ENCODE measurements around the gene SLC22A23.

The SLC22A23 gene

GRCh38 chr6:3406891-3407809 is 49.7 kb downstream of the SLC22A23 start:
- in situ Hi-C loops (cut with MboI; ENCODE audit: low sequenced_read_pairs), result no loop called here

- in situ Hi-C loops (cut with MboI; ENCODE audit: low sequenced_read_pairs), result no loop called here
Measured at GRCh38 chr6:3406362-3406821, 50.5 kb downstream of the SLC22A23 start.

- in situ Hi-C loops (cut with MboI; ENCODE audit: low sequenced_read_pairs), result no loop called here
Measured at GRCh38 chr6:3405679-3406078, 51.2 kb downstream of the SLC22A23 start.

- in situ Hi-C loops (cut with MboI; ENCODE audit: low sequenced_read_pairs), result no loop called here
Measured at GRCh38 chr6:3405182-3405518, 51.7 kb downstream of the SLC22A23 start.

DNA sequence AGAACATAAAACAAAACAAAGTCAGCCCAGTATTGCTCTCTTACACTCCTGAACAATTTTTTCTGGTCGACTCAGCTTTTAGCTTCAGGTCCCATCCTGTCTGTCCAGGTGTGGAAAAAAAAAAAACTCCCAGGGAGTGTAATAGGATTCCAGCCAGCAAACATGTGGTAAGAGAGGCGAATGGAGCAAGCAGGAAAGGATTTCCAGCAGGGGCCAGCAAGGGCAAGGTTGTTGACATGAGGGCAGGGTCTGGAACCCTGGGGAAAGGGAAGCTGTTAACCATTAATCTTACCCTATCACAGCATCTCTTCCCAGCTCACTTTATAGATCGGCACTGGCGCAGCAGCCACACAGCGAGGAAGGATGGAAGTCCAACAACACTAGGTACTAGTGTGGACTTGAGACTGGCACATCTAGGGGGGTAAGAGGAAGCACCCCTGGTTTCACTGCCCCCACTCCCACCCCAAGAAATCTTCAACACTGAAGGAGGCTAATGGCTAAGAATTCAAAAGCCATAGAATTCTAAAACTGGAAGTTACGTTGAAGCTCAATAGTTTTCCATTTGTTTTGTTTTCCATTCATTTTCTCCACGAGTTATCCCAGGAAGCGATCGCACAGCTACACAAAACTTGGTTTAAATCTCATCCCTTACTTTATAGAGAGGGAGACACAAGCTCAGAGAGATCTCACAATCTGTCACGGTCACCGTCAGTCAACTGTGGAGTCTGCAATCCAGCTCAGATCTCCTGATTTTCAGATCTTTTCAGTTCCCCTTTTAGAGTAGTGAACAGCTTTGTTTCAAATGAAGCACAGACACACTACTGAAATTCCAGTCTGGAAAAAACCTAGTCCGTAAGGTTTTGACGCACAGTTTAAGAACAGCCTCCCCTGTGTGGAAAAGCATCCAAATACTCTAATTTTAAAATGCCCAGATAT is 53.3 kb downstream of the SLC22A23 start:
- in situ Hi-C loops (cut with MboI; ENCODE audit: low sequenced_read_pairs), result no loop called here

- in situ Hi-C loops (cut with MboI; ENCODE audit: low sequenced_read_pairs), result no loop called here
Measured at GRCh38 chr6:3402310-3403237, 54.3 kb downstream of the SLC22A23 start.

GRCh38 chr6:3400162-3400561 is 56.7 kb downstream of the SLC22A23 start:
- in situ Hi-C loops (cut with MboI; ENCODE audit: low sequenced_read_pairs), result no loop called here

DNA sequence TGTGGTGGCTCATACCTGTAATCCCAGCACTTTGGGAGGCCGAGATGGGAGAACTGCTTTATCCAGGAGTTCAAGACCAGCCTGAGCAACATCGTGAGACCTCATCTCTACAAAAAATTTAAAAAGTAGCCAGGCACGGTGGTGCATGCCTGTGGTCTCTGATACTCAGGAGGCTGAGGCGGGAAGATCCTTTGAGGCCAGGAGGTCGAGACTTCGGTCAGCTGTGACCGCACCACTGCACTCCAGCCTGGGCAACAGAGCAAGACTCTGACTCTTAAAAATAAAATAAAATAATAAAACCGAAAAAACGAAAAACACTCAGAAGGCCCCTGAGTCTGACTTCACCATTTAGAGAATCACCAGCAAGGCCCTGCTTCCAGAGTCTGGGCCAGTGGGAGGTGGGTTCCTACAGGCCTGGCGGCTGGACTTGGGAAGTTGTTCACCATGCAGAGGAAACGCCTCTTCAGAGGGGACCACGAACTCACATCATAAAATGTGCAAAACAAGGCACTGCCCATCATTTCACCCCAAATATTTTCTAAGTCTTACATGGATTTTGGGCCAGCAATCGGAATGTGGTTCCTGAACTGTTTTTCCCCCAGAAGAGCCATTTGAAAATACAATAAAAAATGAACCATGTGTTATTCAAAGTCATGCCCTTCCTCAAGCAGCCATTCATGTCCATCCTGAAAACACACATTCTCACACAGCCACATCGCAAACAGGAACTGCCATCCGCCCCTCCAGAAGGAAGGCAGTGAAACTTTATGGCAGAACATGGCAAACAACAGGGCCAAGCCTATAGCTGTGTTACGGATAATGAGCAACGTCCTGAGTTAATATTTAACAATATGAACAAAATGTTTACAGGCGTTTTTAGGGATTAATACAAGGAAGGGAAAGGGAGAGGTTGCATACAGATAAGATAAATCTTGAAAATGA is 57.8 kb downstream of the SLC22A23 start:
- in situ Hi-C loops (cut with MboI; ENCODE audit: low sequenced_read_pairs), result no loop called here

DNA sequence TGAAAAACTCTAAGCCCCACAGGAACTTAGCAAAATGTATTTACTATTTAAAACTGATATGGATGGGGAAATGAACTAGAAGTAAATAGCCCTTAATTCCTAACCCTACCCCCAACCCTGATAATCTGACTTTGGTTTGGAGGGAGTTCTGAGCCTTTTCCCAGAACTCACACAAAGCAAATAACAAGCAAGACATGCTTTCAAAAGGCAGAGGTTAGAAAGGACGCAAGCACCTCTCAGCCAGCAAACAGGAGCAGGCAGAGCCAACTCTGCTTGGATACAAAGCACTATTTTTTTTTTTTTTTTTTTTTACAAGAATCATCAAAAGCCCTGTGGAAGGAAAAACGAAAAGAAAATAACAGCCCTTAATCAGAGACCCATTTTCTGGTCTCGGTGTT is 58.7 kb downstream of the SLC22A23 start:
- in situ Hi-C loops (cut with MboI; ENCODE audit: low sequenced_read_pairs), result no loop called here

- in situ Hi-C loops (cut with MboI; ENCODE audit: low sequenced_read_pairs), result no loop called here
Measured at GRCh38 chr6:3397229-3398164, 59.4 kb downstream of the SLC22A23 start.

- in situ Hi-C loops (cut with MboI; ENCODE audit: low sequenced_read_pairs), result no loop called here
Measured at GRCh38 chr6:3396503-3397180, 60.2 kb downstream of the SLC22A23 start.

GRCh38 chr6:3394671-3395070 is 62.2 kb downstream of the SLC22A23 start:
- in situ Hi-C loops (cut with MboI; ENCODE audit: low sequenced_read_pairs), result no loop called here

DNA sequence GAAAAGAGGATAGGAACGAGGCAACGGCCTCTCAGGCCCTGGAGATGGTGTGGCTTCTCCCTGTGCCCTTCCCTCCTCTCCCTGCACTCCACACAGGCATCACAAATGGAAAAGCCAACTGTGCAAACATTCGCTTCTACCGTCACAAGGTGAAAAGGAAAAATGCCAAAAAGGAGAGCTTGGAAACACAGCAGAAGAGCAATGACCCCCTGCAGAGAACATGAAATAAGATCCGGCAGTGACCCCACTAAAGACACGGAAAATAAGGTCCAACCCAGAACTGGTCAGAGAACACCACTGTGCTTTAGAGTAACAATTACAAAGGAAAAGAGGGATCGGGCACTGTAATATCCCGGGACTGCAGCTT is 63.0 kb downstream of the SLC22A23 start:
- in situ Hi-C loops (cut with MboI; ENCODE audit: low sequenced_read_pairs), result no loop called here

DNA sequence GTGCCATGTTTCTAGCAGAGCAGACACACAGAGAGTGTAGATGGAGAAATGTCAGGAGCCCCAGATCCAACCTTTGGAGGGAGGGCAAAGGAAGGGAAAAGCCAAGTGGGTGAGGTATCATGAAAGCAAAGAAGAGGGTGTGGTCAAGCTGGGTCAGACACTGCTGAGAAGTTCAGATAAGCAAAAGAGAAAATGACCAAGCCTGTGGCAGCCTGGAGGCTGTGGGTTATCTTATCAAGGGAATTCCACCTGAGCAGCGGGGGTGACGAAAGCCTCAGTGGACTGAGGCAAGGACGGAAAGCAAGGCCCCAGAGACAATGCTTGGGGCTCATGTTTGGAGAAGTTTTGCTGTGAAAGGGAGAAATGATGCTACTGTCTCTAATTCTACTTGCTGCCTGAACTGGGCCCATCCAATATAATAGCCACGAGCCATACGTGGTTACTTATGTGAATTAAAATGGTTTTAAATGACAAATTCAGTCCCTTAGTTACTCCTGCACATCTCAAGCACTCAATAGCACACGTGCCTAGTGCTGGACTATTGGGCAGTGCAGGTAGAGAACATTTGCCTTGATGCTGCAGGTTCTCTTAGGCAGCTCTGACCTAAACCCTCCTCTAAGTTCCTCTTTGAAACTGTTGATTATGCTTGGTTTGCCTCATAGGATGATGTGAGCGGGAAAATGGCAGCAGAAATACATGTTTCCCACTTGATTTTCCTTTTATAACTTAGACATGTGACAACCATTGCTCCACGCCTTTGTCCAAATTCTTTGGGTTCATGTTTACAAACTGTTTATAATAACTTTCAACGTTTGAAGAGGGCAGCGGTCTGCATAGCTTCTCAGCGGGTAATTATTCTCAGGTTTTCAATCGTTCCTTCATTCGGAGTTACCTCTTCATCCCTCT is 63.7 kb downstream of the SLC22A23 start:
- in situ Hi-C loops (cut with MboI; ENCODE audit: low sequenced_read_pairs), result no loop called here

DNA sequence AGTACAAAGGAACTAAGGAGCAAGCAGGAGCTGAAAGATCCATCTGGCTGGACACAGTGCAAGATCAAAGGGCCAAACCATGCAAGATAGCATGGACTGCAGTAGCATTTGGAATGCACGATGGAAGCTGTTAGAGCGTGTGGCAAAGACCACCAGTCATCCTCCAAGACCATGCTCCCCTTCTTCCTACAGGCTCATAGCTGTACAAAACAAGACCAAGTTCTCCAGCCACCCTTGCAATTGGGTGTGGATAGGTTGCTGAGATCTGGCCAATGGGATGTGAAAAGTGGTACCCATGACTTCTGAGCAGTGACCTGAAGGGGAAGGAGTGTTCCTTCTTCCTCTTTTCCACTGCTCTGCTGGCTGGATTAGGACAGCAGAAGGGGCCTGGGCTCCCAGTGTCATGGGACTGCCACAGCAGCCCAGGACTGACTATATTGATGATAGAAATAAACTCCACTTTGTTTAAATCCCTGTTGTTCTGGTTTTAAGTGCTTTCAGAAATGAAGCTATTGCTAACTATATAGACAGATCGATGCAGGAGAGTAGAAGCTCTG is 64.9 kb downstream of the SLC22A23 start:
- in situ Hi-C loops (cut with MboI; ENCODE audit: low sequenced_read_pairs), result no loop called here

DNA sequence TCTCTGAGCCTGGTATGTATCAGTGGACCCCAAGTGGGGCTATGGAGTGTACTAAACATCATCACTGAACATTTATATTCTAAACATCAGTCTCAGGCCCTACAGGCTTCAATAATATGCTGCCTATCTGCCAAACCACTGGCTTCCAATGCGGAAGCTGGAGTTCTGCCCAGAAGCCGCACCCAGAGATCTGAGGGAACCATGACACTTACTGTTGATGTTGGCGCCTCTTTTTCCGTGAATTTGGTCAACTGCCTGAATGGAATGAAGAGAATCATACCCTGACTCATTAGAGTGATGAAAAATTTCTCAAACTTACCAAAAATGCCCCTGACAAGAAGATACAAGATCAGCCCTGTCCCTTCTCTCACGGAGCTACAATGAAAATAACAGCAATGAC is 66.2 kb downstream of the SLC22A23 start:
- in situ Hi-C loops (cut with MboI; ENCODE audit: low sequenced_read_pairs), result no loop called here
